ENCODE measurements around the gene KCTD18. TPM values are rescaled to one million over a fixed set of nuclear protein-coding genes. Genes with fewer than 3 reads are reported as not detected.

The KCTD18 gene
- total RNA-seq, 1 donor from 2014 or later: 9.8 TPM

DNA sequence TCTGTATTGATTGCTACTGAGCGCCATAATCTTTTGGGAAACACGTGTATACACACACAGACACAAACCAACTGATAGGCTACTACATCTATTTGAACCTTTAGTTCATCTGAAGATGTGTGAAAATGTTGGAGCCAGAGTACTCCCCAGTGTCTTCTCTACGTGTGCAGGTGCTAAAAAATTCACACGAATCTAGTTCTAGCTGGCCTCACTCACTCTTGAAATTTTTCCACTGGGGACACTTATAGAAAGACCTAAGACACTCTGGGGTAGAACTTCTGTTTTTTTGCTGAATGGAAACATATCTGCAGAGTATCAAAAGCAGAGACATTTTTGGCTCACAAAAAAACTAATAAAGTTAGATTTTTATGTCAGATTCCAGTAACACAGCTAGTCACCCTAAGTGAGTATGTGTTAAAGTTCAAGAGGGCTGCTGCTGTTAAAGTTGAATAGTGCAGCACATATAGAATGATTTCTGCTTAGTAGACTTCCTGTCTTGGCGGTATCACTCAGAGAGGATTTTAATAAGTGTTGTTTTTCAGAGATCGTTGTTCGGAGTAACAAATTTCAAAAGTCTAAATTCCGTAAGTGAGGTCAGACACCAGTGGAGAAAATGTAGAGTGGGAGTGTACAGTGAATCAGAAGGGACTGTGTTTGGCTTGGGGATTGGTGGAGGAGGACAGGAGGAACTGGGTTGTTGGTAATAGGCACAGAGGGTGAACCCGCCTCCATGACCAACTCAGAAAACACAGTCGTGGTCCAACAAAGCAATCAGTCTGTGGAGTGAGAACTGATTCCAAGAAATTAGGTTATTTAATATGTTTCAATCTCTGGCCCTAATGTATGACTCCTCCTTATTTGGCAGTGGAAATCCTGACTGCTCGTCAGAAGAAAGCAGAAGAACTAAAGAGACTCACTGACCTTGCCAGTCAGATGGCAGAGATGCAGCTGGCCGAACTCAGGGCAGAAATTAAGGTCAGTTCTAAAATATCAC, 43.1 kb downstream of the KCTD18 start:
- ATAC-seq: peak; percentile 93
- intact Hi-C loops (cut with DNase I): no loop called here

DNA sequence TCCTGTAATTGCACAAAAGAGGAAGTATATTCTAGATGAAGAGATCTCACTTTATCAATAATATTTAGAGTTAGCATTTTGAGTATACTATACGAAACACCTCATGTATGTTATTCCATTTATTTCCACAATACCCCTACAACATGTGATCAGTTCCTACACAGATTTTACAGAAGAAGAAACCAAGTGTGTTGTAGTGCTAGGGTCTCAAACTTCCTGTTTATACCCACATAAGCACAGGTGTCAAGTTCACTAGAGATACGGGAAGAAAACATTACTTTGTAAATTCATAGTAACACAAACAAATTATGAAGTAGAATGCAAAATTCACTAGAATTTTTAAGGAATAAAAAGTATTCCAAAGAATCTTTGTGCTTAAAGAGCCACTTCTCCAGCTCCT, 46.4 kb downstream of the KCTD18 start:
- no peak for ATAC-seq
- intact Hi-C loops (cut with DNase I): no loop called here
- DNase-seq (ENCODE audit: missing footprints): no peak

More for the DNA sequence above, 43.1 kb downstream of the KCTD18 start:
- DNase-seq (ENCODE audit: missing footprints): no peak

DNA sequence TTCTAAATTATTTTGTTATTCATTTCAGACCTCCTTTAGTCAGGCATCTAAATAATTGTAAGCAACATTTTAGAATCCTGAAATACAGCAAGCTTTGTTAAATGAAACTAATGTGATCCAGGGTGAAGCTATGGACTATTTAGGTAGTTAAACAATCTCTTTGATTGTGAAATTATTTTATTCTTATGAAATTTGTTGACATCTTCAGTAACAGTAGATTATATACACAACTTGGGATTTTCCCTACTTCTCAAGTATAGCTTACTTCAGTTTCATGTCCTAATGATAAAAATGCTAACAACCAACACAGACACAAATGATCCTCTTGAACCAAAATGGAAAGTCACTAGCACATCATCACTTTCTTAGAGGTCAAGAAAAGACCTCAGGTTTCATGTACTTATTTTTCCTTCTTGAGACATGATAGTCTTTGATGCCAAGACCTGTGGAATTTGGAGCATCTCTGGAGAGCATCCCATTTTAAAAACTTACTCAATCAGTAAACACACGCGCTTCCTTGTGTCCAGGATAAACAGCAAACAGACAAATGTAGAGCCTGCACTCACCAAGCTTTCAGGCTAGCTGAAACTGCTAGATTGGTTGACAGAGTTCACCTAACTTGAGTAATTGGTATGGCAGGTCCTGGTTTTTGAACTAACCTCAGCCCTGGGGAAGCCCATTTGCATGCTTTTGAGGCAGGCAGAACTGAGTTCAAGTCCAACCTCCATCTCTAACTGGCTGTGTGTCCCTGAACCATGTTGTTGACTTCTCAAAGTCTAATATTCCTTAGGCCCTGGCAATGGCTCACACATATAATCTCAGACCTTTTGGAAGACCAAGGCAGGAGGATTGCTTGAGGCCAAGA, 47.8 kb downstream of the KCTD18 start:
- ATAC-seq (no peak), DNase-seq (ENCODE audit: missing footprints) (no peak)
- intact Hi-C loops (cut with DNase I): no loop called here

DNA sequence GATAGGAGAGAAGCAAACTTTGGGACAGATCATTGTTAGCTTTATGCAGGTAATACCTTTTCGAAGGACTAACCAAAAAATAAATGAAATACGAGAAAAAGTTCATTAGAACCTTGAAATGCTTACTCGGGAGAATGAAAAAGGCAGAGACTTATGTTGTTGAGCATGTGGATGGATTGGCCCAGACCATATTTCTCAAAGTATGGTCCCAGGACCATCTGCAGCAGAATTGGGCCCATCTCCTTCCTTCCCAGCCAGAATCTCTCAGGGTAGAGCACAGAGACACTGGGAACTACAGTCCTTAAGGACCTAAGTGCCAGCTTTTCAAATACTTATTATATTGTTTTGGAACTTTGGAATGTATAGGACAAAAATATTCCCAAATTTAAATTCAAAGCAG, 50.8 kb downstream of the KCTD18 start:
- ATAC-seq: no peak
- DNase-seq (ENCODE audit: missing footprints): no peak
- intact Hi-C loops (cut with DNase I): no loop called here

DNA sequence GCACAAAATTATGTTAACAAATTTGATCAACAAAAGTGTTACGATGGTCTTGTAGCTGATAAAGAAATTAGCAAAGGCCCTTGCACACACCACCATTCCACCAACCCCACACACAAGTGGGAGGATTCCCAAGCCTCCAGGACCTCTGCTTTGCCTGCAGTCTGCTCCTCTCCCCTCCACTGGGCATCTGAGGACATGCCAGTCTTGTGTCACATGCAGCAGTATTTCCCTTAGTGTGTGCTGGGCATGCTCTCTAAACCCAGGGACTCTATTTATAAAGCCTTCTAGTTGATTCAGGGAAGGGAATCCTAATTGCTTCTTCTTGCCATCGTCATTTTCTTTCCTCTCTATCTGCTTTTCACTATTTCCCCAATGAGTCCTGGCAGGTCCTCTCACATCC, 53.3 kb downstream of the KCTD18 start:
- intact Hi-C loops (cut with DNase I): no loop called here
- DNase-seq (ENCODE audit: missing footprints): no peak
- ATAC-seq: peak; percentile 69

DNA sequence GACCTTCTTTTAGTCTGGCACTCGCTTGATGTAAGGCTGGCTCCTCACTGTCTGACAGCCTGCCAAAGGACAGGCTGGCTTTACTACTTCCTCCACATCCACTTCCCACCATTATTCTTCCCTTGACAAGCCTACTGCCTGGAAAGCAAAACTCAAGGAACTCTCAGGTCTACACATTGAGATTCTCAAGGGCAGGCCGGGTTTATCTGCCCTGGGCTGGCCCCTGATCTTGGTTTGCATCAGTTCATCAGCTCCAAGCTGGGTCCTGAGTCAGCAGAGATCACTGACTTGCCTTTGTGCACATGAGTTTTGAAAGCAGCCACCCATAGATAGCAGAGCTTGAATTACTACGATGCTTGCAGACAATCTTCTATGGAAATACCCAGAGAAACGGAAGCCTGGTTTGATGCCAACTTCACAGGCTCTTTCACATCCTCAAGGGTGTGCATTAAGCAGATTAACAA, 53.9 kb downstream of the KCTD18 start:
- ATAC-seq (peak; percentile 62), DNase-seq (ENCODE audit: missing footprints) (no peak)
- intact Hi-C loops (cut with DNase I): no loop called here

DNA sequence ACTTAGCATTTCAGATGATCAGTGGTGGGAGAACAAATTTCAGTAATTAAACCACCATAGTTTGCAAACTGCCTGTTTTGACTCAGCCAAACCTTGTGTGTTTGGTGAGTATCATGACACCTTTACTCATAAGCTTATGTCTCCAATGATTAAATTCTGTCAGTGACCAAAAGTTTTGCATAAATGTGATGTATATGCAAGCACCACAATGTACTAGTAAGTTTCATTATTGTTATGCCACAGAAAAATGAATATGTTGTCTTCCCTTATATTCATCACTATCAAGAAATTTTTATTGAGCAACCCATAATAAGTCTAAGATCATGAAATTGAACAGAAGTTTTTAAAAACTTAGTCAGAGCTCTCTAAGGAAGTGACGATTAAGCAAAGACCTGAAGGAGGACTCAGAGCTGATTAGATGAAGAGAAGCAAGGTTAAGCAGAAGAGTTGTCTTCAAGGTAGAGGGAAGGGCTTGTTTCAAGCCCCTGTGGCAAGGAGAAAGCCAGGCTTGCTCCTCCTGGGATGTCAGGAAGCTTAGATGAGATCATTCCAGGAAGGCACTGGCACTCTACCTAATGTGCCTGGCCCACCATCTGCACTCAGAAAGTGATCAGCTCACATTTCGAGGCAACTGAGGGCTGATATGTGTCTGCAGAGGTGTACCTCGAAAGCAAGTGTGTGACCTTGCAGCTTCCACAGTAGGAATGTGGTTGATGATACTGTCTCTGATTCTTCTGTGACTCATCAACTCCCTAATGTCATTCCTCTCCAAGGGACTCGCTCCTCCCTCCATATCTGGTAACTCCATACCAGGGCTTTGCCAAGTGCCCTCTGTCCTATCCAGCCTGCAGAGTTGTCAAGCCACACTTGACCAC, 54.7 kb downstream of the KCTD18 start:
- no peak for DNase-seq (ENCODE audit: missing footprints)
- intact Hi-C loops (cut with DNase I): no loop called here
- peak; percentile 53 for ATAC-seq

DNA sequence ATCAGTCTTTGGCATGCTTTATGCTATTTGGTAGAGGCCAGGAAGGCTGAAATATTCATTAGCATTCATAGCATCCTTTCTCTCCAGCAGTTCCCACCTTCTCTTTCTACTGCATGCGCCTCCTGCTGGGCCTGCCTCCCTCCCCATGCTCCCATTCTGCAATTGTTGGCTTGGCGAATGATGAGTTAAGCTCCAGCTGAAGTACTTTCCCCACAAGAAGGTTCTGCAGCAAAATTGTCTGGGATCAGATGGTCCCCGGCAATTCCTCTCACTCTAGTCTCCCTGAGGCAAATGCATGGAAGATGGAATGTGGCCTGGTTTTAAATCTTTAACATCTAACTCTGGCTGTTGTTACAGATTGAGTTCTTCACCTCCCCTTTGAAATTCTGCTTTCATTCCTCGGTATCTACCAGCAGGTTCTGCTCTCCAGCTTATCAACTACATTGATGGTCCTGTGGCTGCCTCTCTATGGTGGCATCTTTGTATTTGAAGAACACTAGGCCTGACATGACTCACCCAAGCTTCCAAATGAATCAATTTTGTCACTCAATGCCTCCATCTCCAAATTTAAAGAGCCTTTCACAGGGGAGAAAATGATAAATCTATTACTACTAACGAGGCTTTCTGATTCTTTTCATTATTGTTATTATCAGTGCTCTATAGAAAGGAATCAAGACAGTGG, 55.9 kb downstream of the KCTD18 start:
- no peak for ATAC-seq
- no peak for DNase-seq (ENCODE audit: missing footprints)
- intact Hi-C loops (cut with DNase I): no loop called here

DNA sequence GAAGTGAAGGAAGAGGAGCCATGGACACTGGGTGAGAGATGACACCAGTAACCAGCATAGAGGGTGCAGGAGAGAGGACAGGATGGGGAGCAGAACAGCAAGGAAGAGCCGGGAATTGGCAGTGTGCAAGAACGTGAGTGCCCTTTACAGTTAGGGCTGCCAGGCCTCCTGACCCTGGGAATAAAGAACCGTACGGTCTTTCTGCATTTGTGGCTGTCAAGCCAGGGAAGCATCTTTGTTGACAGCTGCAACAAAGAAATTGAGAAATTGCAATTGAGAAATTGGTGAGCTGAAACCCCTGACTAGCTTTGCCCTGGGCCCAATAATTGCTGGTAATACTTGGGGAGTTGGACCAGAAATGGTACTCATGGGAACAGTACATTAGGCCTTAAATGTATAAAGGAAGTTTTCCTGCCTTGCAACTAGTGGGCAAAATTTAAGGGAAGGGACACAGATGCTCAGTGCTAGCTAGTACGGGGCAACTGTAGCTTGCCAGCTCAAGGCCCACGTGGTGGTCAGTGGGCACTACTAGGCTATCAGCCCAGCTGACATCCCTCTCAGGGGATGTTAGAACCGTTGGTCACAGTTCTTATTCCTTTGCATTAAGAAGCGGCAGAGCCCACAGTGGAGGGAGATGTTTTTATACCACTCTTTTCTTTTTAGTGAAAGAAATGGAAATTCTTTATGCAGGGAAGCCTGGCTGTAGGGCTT, 56.6 kb downstream of the KCTD18 start:
- ATAC-seq (no peak), DNase-seq (ENCODE audit: missing footprints) (no peak)
- intact Hi-C loops (cut with DNase I): no loop called here

DNA sequence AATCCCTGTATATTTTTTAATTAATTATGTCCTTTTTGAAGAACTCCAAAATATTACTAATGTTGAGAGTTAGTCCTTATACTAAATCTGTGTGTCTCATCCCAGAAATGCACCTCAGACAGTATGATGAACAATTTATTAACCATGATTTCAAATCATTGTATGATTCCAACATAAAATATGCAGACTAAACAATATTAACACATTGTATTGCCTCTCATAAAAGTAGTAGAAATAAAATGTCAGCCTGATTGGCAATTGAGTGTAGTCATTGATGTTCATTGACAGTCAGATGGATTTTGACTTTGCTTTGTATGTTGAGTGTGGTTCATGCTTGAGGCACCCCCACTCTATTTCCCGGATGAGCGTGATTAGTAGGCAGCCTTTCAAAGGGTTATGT, 57.5 kb downstream of the KCTD18 start:
- intact Hi-C loops (cut with DNase I): no loop called here
- no peak for DNase-seq (ENCODE audit: missing footprints)
- no peak for ATAC-seq

DNA sequence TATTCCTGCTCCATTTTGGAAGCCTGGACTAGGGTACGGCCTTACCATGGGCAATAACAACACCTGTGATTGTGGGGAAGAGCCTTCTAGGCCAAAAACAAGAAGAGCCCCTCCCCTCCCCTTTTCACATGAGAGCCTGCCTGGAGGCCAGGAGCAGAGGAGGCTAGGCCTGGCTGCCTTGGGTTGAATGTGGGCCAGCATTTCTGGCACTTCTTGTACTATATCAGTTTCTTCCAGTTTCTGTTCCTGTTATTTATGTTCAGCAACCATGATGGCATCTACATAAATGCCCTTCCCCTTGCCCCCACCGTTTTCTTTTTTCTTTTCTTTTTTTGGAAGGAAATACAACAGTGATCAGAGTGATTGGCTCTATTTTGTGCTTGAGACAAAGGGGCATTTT, 58.4 kb downstream of the KCTD18 start:
- ATAC-seq (no peak), DNase-seq (ENCODE audit: missing footprints) (no peak)
- intact Hi-C loops (cut with DNase I): no loop called here

DNA sequence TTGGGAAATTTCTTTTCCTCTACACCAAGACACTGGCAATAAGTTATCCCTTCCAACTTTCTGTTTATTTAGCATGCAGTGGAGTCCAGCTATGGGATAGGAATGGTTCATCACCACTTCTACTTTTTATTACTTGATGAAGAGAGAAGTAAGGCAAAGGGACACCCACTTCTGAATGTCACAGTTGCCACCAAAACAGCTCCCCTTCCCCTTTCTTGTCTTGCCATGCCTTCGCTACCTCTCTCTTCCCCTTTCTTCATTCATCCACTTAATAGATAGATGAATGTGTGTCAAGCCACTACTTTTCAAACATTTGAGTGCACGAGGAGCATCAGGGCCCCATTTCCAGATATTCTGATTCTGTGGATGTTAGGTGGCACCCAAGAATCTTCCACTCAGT, 59.6 kb downstream of the KCTD18 start:
- no peak for DNase-seq (ENCODE audit: missing footprints)
- ATAC-seq: no peak
- intact Hi-C loops (cut with DNase I): no loop called here

DNA sequence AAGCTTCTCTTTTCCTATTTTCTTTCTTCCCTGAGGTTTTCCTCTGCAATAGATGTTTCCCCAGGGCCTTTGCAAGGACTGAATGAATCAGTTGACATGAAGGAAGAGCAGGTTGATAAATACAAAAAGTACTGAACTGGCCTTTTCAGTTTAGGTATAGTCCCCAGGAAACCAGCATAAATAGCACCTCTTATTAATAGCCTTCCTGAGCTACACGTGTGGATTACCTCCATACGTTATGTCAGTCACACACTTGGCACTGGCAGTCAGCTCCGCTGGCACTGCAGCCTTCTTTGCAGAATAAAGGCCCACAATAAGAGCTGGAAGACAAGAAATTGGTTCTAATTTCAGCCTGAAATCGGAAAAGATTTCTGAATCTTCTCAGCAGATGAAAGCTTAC, 60.7 kb downstream of the KCTD18 start:
- intact Hi-C loops (cut with DNase I): no loop called here
- ATAC-seq (no peak), DNase-seq (ENCODE audit: missing footprints) (no peak)

DNA sequence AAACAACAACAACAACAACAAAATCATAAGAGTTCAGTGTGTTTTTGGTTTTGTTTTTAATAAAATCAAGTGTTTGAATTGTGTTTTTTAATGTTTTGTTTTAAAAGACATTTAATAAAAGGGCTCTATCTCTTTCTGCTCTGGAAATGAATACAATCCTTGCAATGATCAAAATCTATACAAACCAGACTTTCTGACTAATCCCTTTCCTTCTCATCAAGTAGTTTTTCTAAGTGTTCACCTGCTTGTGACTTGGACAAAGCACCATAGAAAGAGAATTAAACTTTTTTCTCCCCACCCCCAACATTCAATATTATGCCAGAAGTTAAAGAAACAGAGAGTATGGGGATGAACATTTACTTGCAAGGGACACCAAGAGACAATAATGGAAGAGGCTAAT, 61.4 kb downstream of the KCTD18 start:
- DNase-seq (ENCODE audit: missing footprints) (no peak), ATAC-seq (no peak)
- intact Hi-C loops (cut with DNase I): no loop called here

DNA sequence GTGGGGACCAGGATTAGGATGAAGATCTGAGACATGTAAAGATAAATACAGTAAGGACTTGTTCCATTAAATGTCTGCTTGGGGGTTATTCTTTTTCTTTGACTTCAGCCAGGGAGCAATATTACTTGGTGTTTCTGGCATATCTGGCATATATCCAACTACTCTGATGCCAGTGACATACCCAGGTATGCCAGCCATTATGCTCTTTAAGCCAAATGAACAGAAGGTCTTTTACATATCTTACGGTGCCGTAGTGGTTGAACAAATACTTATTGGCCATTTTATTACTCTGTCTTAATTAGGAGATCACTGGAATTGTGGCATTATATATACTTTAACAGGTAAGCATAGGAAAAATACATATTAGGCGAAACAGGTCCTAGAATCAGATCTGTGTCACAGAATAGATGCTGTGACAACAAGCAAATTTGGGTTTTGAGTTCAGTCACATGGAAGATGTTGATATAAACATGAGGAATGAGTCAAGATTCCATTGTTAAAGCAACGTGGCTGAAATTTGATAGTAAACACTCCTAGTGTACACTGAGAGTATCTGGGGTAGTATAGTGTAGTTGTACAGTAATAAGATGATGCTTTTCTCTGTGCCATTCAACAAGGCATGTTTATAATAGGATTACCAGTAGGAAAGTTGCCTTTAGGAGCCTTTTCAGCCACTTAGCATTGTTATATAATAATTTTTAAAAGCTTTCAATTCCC, 62.6 kb downstream of the KCTD18 start:
- no peak for DNase-seq (ENCODE audit: missing footprints)
- intact Hi-C loops (cut with DNase I): no loop called here
- ATAC-seq: no peak

DNA sequence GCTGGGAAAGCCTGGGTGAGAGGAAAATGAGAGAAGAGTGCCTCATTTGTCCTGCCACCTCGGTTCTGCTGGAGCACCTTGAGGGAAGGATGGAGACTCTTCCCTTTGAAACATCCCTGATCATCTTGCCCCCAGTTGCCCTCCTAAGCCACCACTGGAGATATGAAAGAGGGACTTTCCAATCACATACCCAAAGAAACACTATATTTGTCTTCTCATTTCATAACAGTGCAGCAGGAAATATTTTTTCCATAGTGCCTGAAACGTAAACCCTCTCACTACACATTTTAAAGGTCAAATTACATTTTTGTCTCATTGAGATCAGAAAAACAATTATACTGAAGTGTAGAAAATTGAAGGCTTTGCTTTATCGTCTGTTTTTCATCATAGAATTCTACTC, 63.3 kb downstream of the KCTD18 start:
- DNase-seq (ENCODE audit: missing footprints) (no peak), ATAC-seq (no peak)
- intact Hi-C loops (cut with DNase I): no loop called here

DNA sequence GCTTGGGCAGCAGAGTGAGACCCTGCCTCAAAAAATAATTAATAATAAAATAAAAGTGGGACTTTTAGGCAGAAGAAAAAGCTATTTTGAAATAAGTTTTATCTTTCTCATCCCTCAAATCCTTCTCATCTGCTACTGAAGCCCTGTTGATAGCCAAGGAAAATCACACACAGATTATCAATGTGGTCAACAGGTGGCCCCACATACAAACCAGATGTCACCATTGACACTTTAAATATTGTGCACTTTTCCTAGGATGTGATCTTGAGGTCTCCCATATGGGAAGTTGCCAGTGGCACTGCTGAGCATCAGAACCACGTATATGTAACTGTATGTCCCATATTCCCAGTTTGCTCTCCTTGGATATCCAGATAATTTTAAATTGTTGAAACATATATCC, 64.6 kb downstream of the KCTD18 start:
- ATAC-seq: no peak
- DNase-seq (ENCODE audit: missing footprints): no peak
- intact Hi-C loops (cut with DNase I): no loop called here
